DND-41 (cell line): ENCODE data around the gene AFF3.

Experiments used
- CTCF ChIP-seq: IDR thresholded peaks from 2 replicates; pipeline ENCODE4 v1.5.1; 2012; ENCODE audit warnings: borderline replicate concordance, low read length, moderate library complexity, mild to moderate bottlenecking; ENCODE audit not compliant: poor library complexity, severe bottlenecking; ENCODE audit errors: extremely low read depth
- EZH2 ChIP-seq: IDR thresholded peaks from 3 replicates; pipeline ENCODE4 v1.6.1; 2012; ENCODE audit warnings: borderline replicate concordance, low read depth, mild to moderate bottlenecking, moderate library complexity, low read length, inconsistent platforms; ENCODE audit not compliant: severe bottlenecking

- TF ChIP-seq CTCF: no peak
- TF ChIP-seq EZH2: no peak
Measured at GRCh38 chr2:99953750-99954149, 188.6 kb downstream of the AFF3 start.
